ENCODE data around the gene MYO6. TPM values are rescaled to one million over a fixed set of nuclear protein-coding genes. Genes with fewer than 3 reads are reported as not detected.

The MYO6 gene
- total RNA-seq, 1 donor, result 15.2 TPM

- H3K9me3 ChIP-seq (ENCODE audit: low read depth, low read length), result no peaks in the 10 kb centered on the region
- no peaks in the 10 kb centered on the region for H3K79me2 ChIP-seq (ENCODE audit: insufficient read depth, low read length)
- no peak overlapping the region for H3K27ac ChIP-seq (ENCODE audit: low read depth, low read length)
- no peaks in the 10 kb centered on the region for H3K4me1 ChIP-seq (ENCODE audit: insufficient read depth, low read length)
- H3K36me3 ChIP-seq (ENCODE audit: insufficient read depth, low read length), result no peaks in the 10 kb centered on the region
- TF ChIP-seq CTCF (IDR thresholded peaks at IDR 0.05; ENCODE audit: extremely low read depth, low read depth, low read length), result no peak
- H3K4me2 ChIP-seq (ENCODE audit: insufficient read depth, low read length), result no peak overlapping the region
- no peak overlapping the region for H3K4me3 ChIP-seq (ENCODE audit: insufficient read depth, low read length)
- H2AFZ ChIP-seq (ENCODE audit: low read length), result no peak overlapping the region
- H3K27me3 ChIP-seq (ENCODE audit: insufficient read depth, low read length), result no peaks in the 10 kb centered on the region
- no peaks in the 10 kb centered on the region for H4K20me1 ChIP-seq (ENCODE audit: insufficient read depth, low read length)
- no peak for DNase-seq (ENCODE audit: insufficient read length, low spot score, missing footprints)
These were observed 107.9 kb downstream of the MYO6 start for GRCh38 chr6:75856902-75857301.

- H3K4me2 ChIP-seq (ENCODE audit: insufficient read depth, low read length), result no peak overlapping the region
- H3K27me3 ChIP-seq (ENCODE audit: insufficient read depth, low read length), result no peaks in the 10 kb centered on the region
- peaks cover 11% of the 10 kb centered on the region for H3K36me3 ChIP-seq (ENCODE audit: insufficient read depth, low read length)
- no peak for TF ChIP-seq CTCF (IDR thresholded peaks at IDR 0.05; ENCODE audit: extremely low read depth, low read depth, low read length)
- no peak for DNase-seq (ENCODE audit: insufficient read length, low spot score, missing footprints)
- no peaks in the 10 kb centered on the region for H3K79me2 ChIP-seq (ENCODE audit: insufficient read depth, low read length)
- H2AFZ ChIP-seq (ENCODE audit: low read length), result no peak overlapping the region
- no peaks in the 10 kb centered on the region for H3K4me1 ChIP-seq (ENCODE audit: insufficient read depth, low read length)
- no peak overlapping the region for H3K27ac ChIP-seq (ENCODE audit: low read depth, low read length)
- H3K9me3 ChIP-seq (ENCODE audit: low read depth, low read length), result no peaks in the 10 kb centered on the region
- no peaks in the 10 kb centered on the region for H4K20me1 ChIP-seq (ENCODE audit: insufficient read depth, low read length)
- H3K4me3 ChIP-seq (ENCODE audit: insufficient read depth, low read length), result no peak overlapping the region
These were observed 114.0 kb downstream of the MYO6 start for GRCh38 chr6:75863001-75863400.

- Histone ChIP-seq H3K9me3 (ENCODE audit: low read depth, low read length) (no peaks in the 10 kb centered on the region), H3K4me3 (ENCODE audit: insufficient read depth, low read length) (no peak overlapping the region), H3K79me2 (ENCODE audit: insufficient read depth, low read length) (no peaks in the 10 kb centered on the region), H3K27me3 (ENCODE audit: insufficient read depth, low read length) (no peaks in the 10 kb centered on the region), H3K4me2 (ENCODE audit: insufficient read depth, low read length) (no peak overlapping the region), H3K27ac (ENCODE audit: low read depth, low read length) (no peak overlapping the region), H3K36me3 (ENCODE audit: insufficient read depth, low read length) (peaks cover 11% of the 10 kb centered on the region), H2AFZ (ENCODE audit: low read length) (no peak overlapping the region), H3K4me1 (ENCODE audit: insufficient read depth, low read length) (no peaks in the 10 kb centered on the region), H4K20me1 (ENCODE audit: insufficient read depth, low read length) (no peaks in the 10 kb centered on the region)
- TF ChIP-seq CTCF (IDR thresholded peaks at IDR 0.05; ENCODE audit: extremely low read depth, low read depth, low read length), result no peak
- no peak for DNase-seq (ENCODE audit: insufficient read length, low spot score, missing footprints)
These were observed 114.7 kb downstream of the MYO6 start for GRCh38 chr6:75863784-75864183.

- Histone ChIP-seq H3K4me2 (ENCODE audit: insufficient read depth, low read length) (no peak overlapping the region), H3K36me3 (ENCODE audit: insufficient read depth, low read length) (peaks cover 11% of the 10 kb centered on the region), H3K4me1 (ENCODE audit: insufficient read depth, low read length) (no peaks in the 10 kb centered on the region), H3K27ac (ENCODE audit: low read depth, low read length) (no peak overlapping the region), H4K20me1 (ENCODE audit: insufficient read depth, low read length) (no peaks in the 10 kb centered on the region), H3K9me3 (ENCODE audit: low read depth, low read length) (no peaks in the 10 kb centered on the region), H3K27me3 (ENCODE audit: insufficient read depth, low read length) (no peaks in the 10 kb centered on the region), H3K4me3 (ENCODE audit: insufficient read depth, low read length) (no peak overlapping the region), H3K79me2 (ENCODE audit: insufficient read depth, low read length) (no peaks in the 10 kb centered on the region), H2AFZ (ENCODE audit: low read length) (no peak overlapping the region)
- no peak for DNase-seq (ENCODE audit: insufficient read length, low spot score, missing footprints)
- no peak for TF ChIP-seq CTCF (IDR thresholded peaks at IDR 0.05; ENCODE audit: extremely low read depth, low read depth, low read length)
These were observed 115.4 kb downstream of the MYO6 start for GRCh38 chr6:75864446-75864845.

All from osteoblast (primary cell).